HG02588 (cell line): ENCODE measurements around the gene NAV1.
"Not testable (repeated sequence)": the region's sequence is repeated elsewhere in the genome, so short reads cannot be mapped to it uniquely, and the experiment has no call there.

Experiments
- ATAC-seq: cut with Tn5 transposase; IDR thresholded peaks from one replicate; pipeline ENCODE4 v1.9.1; 2021; ENCODE audit warnings: mild to moderate bottlenecking, moderate library complexity; ENCODE audit not compliant: unreplicated experiment

Gene NAV1

GRCh38 chr1:201518071-201518470 is 20.9 kb upstream of the NAV1 start:
- no peak for ATAC-seq

- ATAC-seq, result not testable (repeated sequence)
These were observed 18.8 kb upstream of the NAV1 start for GRCh38 chr1:201520046-201520575.

- ATAC-seq, result no peak
These were observed 13.6 kb upstream of the NAV1 start for GRCh38 chr1:201525193-201525778.

DNA sequence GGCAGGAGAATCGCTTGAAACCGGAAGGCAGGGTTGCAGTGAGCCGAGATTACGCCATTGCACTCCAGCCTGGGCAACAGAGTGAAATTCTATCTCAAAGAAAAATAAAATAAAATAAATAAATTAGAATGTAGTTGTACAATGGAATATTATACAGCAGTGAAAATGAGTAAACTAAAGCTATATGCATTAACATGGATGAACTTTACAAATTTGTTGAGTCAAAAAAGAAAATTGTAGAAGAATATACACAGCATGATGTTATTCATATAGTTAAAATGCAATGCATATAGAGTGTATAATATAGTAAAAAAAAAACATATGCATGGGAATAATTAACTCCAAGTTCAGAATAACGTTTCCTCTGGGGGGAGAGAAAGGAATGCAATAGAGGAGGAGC is 11.0 kb upstream of the NAV1 start:
- no peak for ATAC-seq

- ATAC-seq, result no peak
These were observed 10.2 kb upstream of the NAV1 start for GRCh38 chr1:201528631-201529252.

DNA sequence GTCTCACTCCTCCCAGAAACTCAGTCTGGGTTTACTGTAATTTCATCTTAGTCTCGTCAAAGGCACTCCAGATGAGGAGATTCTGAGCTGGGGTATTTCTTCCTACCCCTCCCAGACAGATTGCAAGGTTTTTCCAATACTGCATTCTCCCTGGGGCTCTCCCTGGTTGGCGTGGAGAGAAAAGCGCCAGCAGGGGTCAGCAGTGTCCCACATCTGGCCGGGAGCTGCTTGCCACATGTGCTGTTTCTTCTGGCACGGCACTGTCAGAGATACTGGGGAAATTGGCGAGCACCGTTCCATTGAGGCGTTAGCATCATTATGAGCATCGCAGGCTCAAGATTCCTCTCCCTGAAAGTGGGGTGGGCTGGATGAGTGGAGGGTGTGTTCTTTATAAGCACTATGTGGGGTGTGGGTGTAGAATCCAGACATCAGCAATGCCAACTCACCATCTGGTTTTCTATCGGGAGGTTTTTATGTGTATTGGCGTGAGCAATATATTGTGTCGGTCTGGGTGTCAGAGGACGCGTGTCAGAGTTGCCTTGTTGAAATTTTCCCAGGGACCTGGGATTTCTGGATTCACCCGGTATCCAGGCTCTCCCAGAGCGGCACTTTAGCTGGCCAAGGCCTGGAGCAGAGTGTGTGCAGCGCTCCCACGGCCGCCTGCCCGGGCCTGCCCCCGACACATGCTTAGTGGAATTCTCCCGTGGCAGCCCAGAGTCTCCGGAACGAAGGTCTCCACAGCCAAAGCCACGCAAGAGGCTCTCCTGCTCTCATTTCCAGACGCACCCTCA is 8.0 kb upstream of the NAV1 start:
- ATAC-seq, result no peak

GRCh38 chr1:201531551-201532425 is 7.1 kb upstream of the NAV1 start:
- no peak for ATAC-seq

- no peak for ATAC-seq
These were observed 5.1 kb upstream of the NAV1 start for GRCh38 chr1:201533836-201534235.

DNA sequence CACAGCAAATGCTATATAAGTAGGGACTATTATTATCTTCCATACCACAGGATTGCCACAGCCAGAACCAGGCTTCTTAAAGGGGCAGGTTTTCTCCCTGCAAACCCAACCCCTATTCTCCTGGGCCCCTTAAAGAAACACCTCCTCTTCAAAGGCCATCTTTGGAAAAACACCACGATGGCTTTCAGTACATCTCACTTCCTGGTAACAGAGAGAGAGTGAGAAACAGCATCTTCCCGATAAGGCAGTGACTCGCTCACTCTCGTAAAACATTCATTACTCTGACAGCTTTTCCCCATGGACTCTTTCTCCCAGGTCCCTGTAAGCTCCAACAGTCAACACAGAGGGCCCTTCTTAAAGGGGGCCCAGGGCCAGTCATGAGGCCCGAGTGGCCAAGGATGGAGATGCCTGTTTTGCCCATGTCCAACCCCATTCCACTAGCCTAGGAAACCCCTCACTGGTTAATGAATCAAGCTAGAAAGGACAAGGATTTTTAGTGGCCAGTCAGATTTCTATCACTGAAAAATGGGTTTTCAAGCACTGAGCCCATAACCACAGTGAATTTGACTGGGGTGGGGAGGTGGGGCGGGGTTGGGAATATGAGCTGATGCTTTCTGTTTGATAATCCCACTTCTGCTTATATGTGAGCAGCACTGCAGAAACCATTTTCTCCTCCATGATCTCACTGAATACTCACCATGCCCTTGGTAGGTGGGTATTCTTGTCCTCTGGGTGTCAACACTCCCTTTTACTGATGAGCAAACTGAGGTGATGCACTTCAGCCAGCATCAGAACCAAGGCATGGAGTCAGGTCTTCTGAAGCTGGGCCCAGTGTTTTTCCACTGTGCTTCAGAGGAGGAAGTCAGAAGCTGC is 3.6 kb upstream of the NAV1 start:
- no peak for ATAC-seq

- no peak for ATAC-seq
These were observed 3.0 kb upstream of the NAV1 start for GRCh38 chr1:201535919-201536245.

- ATAC-seq, result no peak
These were observed 2.4 kb upstream of the NAV1 start for GRCh38 chr1:201536558-201536957.

DNA sequence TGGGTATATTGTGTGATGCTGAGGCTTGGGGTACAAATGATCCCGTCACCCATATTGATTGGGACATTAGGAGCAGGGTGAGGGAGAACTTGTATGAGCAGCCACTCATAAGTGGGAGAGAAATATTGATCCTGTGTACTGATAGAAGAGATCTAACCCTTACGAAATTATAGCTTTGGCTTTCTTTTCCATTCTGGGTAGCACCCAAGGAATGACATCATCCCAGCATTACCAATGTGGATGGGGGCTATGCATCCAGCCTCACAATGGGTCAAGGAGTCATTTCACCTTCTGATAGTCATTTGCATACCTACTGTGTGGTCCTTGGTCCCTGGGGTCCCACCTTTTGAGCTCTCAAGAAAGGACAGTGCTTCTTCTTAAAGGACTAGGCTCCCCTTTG is 1.9 kb upstream of the NAV1 start:
- ATAC-seq, result no peak

DNA sequence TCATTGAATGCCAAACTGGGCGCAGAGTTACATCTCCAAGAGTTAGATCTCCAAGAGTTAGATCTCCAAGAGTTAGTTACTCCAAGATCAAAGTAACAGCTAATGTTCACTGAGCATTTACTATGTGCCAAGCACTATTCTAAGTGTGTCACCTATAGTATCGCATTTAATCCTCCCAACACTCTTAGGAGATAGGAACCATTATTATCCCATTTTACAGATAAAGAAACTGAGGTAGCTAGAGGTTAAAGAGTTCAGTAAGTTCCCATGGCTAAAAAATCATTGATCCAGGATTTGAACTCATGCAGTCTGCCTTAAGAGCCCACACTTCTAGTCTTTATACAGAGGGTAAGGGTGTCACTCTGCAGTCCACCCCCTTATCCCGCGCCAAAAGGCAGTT is 1.5 kb upstream of the NAV1 start:
- ATAC-seq, result no peak

GRCh38 chr1:201537891-201538611 is 876 bp upstream of the NAV1 start:
- no peak for ATAC-seq

GRCh38 chr1:201539561-201540431 is 869 bp downstream of the NAV1 start:
- ATAC-seq, result no peak

DNA sequence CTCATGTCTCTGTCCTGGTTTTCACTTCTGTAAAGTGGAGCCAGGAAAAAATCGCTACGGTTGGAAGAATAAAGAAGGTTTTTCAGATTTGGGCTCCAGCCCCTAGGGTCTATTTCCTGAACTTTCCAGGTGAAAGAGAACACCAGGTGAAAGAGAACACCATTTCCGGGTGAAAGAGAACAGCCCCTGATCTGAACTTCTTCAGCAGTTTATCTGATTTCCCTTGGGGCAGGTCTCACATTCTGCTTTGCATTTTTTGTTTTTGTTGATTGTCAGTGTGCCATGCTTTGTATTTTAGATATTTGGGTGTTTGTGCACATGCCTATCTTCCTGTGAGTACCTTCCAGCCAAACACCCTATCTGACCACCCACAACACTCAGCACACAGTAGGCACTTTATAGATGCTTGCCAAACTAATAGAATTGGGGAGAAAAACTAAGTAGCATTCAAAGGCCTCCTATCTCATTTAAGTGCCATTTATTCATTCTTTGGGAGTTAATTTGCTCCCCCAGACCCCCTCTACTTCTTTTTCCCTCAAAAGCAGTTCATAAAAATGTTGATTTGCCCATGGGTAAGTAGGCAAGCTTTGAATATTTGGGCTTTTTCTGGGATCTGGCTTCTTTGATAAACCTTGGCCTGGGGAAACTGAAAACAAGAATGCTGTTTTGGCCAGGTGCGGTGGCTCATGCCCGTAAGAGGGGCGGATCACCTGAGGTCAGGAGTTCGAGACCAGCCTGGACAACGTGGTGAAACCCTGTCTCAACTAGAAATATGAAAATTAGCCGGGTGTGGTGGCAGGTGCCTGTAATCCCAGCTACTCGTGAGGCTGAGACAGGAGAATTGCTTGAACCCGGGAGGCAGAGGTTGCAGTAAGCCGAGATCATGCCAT is 2.2 kb downstream of the NAV1 start:
- no peak for ATAC-seq

GRCh38 chr1:201542309-201543035 is 3.5 kb downstream of the NAV1 start:
- ATAC-seq, result no peak
